Hippocampal formation (tissue), 2 donors: ENCODE data around the gene COG3.

Source experiments
- DNase-seq, 2 donors: peaks; one replicate each; lab custom pipeline; 2025; lab: John Stamatoyannopoulos, UW

COG3 gene

GRCh38 chr13:45545686-45546409 lies 81.1 kb downstream of the COG3 start:
- no peak for DNase-seq

DNA sequence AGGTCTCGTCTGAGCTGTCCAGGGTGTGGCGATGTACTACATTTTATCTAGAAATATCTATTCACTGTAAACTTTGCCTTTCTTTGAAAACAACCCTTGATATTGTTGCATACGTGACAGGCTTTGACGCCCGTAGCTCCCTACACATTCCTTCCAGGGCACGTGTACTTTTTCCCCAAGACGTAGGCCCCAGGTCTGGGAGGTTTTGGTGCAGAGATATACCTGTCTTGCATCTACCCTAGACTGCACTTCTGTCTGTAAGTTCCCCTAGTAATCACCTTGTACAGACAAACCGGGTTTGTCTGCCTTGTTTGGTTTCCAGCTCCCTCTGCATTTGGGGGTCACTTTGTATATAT lies 81.6 kb downstream of the COG3 start:
- DNase-seq: no peak

DNA sequence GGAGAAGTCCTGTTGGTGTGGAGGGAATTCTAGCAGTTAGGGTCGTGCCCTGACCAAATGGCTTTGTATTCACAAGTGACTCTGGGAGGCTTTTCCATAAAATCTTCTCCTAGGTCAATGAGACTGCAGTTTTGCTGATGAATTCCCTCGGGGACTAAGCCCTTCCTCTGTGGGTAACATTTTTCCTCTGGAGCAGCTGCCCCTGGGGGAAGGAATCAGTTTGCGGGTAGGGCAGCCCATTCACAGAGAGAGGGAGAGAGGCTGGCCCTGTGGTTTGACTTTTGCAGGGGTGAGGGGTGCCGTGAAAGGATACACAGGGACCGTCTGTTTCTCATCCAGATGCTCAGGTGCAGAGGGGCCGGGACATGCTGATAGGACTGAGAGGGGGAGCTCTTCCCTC lies 83.5 kb downstream of the COG3 start:
- DNase-seq: no peak

DNA sequence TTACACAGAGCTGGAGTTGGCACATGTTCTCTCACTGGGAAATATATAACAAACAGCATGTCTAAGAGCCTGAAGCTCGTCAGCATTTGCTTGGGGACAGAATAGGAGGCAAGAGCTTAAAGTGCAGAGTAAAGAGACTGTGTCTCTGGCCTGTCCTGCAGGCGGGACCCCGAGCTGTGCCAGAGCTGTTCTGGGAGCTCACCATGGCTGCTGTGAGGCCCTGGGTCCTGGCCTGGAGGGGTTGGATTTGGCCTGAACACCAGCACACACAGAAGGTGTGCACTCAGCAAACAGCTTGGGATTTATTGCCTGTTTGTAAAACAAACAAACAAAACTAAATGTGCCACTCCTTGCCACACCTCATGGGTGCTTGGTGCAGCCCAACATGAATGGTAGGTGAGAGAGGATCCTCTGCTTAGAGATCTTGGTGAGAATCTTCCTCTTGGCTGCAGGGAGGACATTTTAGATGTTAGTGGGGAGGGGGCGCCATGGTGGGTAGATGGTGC lies 89.9 kb downstream of the COG3 start:
- DNase-seq: no peak

- no peak for DNase-seq
Measured at GRCh38 chr13:45564133-45564776, 99.5 kb downstream of the COG3 start.

- DNase-seq: no peak
Measured at GRCh38 chr13:45565331-45565730, 100.6 kb downstream of the COG3 start.

DNA sequence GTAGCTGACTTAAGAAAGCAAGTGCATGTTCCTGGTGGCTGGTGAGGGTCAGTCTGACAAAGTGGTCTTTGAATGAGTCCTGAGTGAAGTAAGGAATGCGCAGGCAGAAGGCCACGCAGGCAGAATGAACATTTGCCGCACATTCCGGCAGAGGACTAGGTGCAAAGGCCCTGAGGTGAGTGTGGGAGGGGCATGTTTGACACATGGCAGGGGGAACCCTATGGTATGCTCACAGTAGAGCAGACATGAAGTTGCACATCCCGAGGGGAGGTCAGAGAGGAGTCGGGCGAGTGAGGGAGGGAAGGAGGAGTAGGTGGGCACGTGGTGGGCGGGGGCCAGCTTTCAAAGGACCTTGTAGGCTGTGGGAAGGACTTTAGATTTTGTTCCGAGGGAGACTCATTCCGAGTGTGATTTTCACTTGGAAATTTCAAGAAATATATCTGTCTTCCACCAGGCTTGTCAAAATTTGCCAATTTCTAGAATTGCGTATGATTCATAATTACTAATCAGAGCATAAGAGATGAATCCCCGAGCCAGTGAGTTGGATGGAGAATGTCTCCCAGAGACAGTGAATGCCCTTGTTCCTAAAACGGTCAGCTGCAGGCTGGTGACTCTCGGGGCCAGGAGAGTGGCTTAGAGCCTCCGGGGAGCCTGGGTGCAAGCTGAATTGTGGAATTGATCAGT lies 110.5 kb downstream of the COG3 start:
- DNase-seq: no peak

GRCh38 chr13:45575830-45576180 lies 111.1 kb downstream of the COG3 start:
- DNase-seq: no peak

DNA sequence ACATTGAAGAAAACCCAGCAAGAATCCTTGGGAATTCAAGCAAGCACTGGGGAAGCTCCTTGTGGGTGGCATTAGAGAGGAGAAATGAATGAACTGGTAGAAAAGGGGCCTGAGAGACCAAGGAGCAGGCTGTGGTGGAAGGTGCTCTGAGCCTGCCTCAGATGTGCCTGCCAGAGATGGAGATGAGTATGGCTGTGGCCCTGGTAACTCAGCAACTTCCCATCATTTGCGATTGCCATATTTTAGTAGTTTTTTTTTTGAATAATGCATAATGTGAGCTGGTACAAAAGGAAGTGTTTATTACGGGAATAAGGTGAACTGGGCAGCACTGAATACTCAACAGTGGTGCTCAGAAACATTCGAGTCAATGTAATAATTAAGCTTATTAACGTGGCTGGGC lies 111.7 kb downstream of the COG3 start:
- no peak for DNase-seq

- DNase-seq: no peak
Measured at GRCh38 chr13:45582408-45583076, 117.8 kb downstream of the COG3 start.

GRCh38 chr13:45584816-45585215 lies 120.1 kb downstream of the COG3 start:
- no peak for DNase-seq
